ENCODE data around the gene RXRA.

Gene RXRA

GRCh38 chr9:134416385-134417015, 90.2 kb downstream of the RXRA start:
- Histone ChIP-seq H3K9me3 (ENCODE audit: control insufficient read depth, insufficient read depth, low read length) (no peaks in the 10 kb centered on the region), H3K36me3 (ENCODE audit: insufficient read depth, low read length) (no peaks in the 10 kb centered on the region; the same call in 1 of the 2 replicates), H3K4me1 (ENCODE audit: insufficient read depth, low read length) (no peaks in the 10 kb centered on the region), H3K9ac (ENCODE audit: low read depth, low read length) (no peak overlapping the region)

- Histone ChIP-seq H3K36me3 (ENCODE audit: insufficient read depth, low read length) (no peaks in the 10 kb centered on the region; the same call in 1 of the 2 replicates), H3K9ac (ENCODE audit: low read depth, low read length) (no peak overlapping the region), H3K4me1 (ENCODE audit: insufficient read depth, low read length) (no peaks in the 10 kb centered on the region), H3K9me3 (ENCODE audit: control insufficient read depth, insufficient read depth, low read length) (no peaks in the 10 kb centered on the region)
Observed at GRCh38 chr9:134418354-134418753, 92.1 kb downstream of the RXRA start.

- Histone ChIP-seq H3K9ac (ENCODE audit: low read depth, low read length) (no peak overlapping the region), H3K36me3 (ENCODE audit: insufficient read depth, low read length) (no peaks in the 10 kb centered on the region; the same call in 1 of the 2 replicates), H3K4me1 (ENCODE audit: insufficient read depth, low read length) (no peaks in the 10 kb centered on the region), H3K9me3 (ENCODE audit: control insufficient read depth, insufficient read depth, low read length) (no peaks in the 10 kb centered on the region)
Observed at GRCh38 chr9:134419000-134419683, 92.9 kb downstream of the RXRA start.

- no peaks in the 10 kb centered on the region for H3K9me3 ChIP-seq (ENCODE audit: control insufficient read depth, insufficient read depth, low read length)
- no peaks in the 10 kb centered on the region; the same call in 1 of the 2 replicates for H3K36me3 ChIP-seq (ENCODE audit: insufficient read depth, low read length)
- no peak overlapping the region for H3K9ac ChIP-seq (ENCODE audit: low read depth, low read length)
- H3K4me1 ChIP-seq (ENCODE audit: insufficient read depth, low read length): no peaks in the 10 kb centered on the region
Observed at GRCh38 chr9:134419684-134420076, 93.4 kb downstream of the RXRA start.

- Histone ChIP-seq H3K36me3 (ENCODE audit: insufficient read depth, low read length) (no peaks in the 10 kb centered on the region; the same call in 1 of the 2 replicates), H3K9ac (ENCODE audit: low read depth, low read length) (no peak overlapping the region), H3K9me3 (ENCODE audit: control insufficient read depth, insufficient read depth, low read length) (no peaks in the 10 kb centered on the region), H3K4me1 (ENCODE audit: insufficient read depth, low read length) (no peaks in the 10 kb centered on the region)
Observed at GRCh38 chr9:134420281-134420845, 94.1 kb downstream of the RXRA start.

- Histone ChIP-seq H3K9ac (ENCODE audit: low read depth, low read length) (no peak overlapping the region), H3K4me1 (ENCODE audit: insufficient read depth, low read length) (no peaks in the 10 kb centered on the region), H3K9me3 (ENCODE audit: control insufficient read depth, insufficient read depth, low read length) (no peaks in the 10 kb centered on the region), H3K36me3 (ENCODE audit: insufficient read depth, low read length) (no peaks in the 10 kb centered on the region; the same call in 1 of the 2 replicates)
Observed at GRCh38 chr9:134420974-134421432, 94.7 kb downstream of the RXRA start.

- Histone ChIP-seq H3K36me3 (ENCODE audit: insufficient read depth, low read length) (no peaks in the 10 kb centered on the region; the same call in 1 of the 2 replicates), H3K4me1 (ENCODE audit: insufficient read depth, low read length) (no peaks in the 10 kb centered on the region), H3K9me3 (ENCODE audit: control insufficient read depth, insufficient read depth, low read length) (no peaks in the 10 kb centered on the region), H3K9ac (ENCODE audit: low read depth, low read length) (no peak overlapping the region)
Observed at GRCh38 chr9:134421888-134422287, 95.6 kb downstream of the RXRA start.

- no peaks in the 10 kb centered on the region for H3K4me1 ChIP-seq (ENCODE audit: insufficient read depth, low read length)
- no peaks in the 10 kb centered on the region; the same call in 1 of the 2 replicates for H3K36me3 ChIP-seq (ENCODE audit: insufficient read depth, low read length)
- no peaks in the 10 kb centered on the region for H3K9me3 ChIP-seq (ENCODE audit: control insufficient read depth, insufficient read depth, low read length)
- no peak overlapping the region for H3K9ac ChIP-seq (ENCODE audit: low read depth, low read length)
Observed at GRCh38 chr9:134422301-134423090, 96.2 kb downstream of the RXRA start.

- Histone ChIP-seq H3K9me3 (ENCODE audit: control insufficient read depth, insufficient read depth, low read length) (no peaks in the 10 kb centered on the region), H3K36me3 (ENCODE audit: insufficient read depth, low read length) (no peaks in the 10 kb centered on the region; the same call in 1 of the 2 replicates), H3K4me1 (ENCODE audit: insufficient read depth, low read length) (no peaks in the 10 kb centered on the region), H3K9ac (ENCODE audit: low read depth, low read length) (no peak overlapping the region)
Observed at GRCh38 chr9:134423166-134423565, 96.9 kb downstream of the RXRA start.

GRCh38 chr9:134423749-134424148, 97.5 kb downstream of the RXRA start:
- Histone ChIP-seq H3K36me3 (ENCODE audit: insufficient read depth, low read length) (no peaks in the 10 kb centered on the region; the same call in 1 of the 2 replicates), H3K9ac (ENCODE audit: low read depth, low read length) (no peak overlapping the region), H3K4me1 (ENCODE audit: insufficient read depth, low read length) (no peaks in the 10 kb centered on the region), H3K9me3 (ENCODE audit: control insufficient read depth, insufficient read depth, low read length) (no peaks in the 10 kb centered on the region)

- H3K9me3 ChIP-seq (ENCODE audit: control insufficient read depth, insufficient read depth, low read length): no peaks in the 10 kb centered on the region
- H3K9ac ChIP-seq (ENCODE audit: low read depth, low read length): no peak overlapping the region
- H3K4me1 ChIP-seq (ENCODE audit: insufficient read depth, low read length): no peaks in the 10 kb centered on the region
- no peaks in the 10 kb centered on the region for H3K36me3 ChIP-seq (ENCODE audit: insufficient read depth, low read length)
Observed at GRCh38 chr9:134424818-134425217, 98.6 kb downstream of the RXRA start.

- H3K9me3 ChIP-seq (ENCODE audit: control insufficient read depth, insufficient read depth, low read length): no peaks in the 10 kb centered on the region
- no peaks in the 10 kb centered on the region for H3K4me1 ChIP-seq (ENCODE audit: insufficient read depth, low read length)
- H3K9ac ChIP-seq (ENCODE audit: low read depth, low read length): no peak overlapping the region
- H3K36me3 ChIP-seq (ENCODE audit: insufficient read depth, low read length): no peaks in the 10 kb centered on the region
Observed at GRCh38 chr9:134425401-134425800, 99.1 kb downstream of the RXRA start.

- H3K36me3 ChIP-seq (ENCODE audit: insufficient read depth, low read length): no peaks in the 10 kb centered on the region
- H3K9ac ChIP-seq (ENCODE audit: low read depth, low read length): no peak overlapping the region
- H3K9me3 ChIP-seq (ENCODE audit: control insufficient read depth, insufficient read depth, low read length): no peaks in the 10 kb centered on the region
- H3K4me1 ChIP-seq (ENCODE audit: insufficient read depth, low read length): no peaks in the 10 kb centered on the region
Observed at GRCh38 chr9:134425812-134426211, 99.6 kb downstream of the RXRA start.

- Histone ChIP-seq H3K9me3 (ENCODE audit: control insufficient read depth, insufficient read depth, low read length) (no peaks in the 10 kb centered on the region), H3K36me3 (ENCODE audit: insufficient read depth, low read length) (no peaks in the 10 kb centered on the region), H3K9ac (ENCODE audit: low read depth, low read length) (no peak overlapping the region), H3K4me1 (ENCODE audit: insufficient read depth, low read length) (no peaks in the 10 kb centered on the region)
Observed at GRCh38 chr9:134426436-134426835, 100.2 kb downstream of the RXRA start.
